ENCODE measurements around the gene GNAI2.
A peak's percentile ranks its signal among the peaks of the same experiment; 100 is the strongest.

The GNAI2 gene

GRCh38 chr3:50290161-50290641 is 54.2 kb downstream of the GNAI2 start:
- H3K4me3 ChIP-seq (ENCODE audit: control insufficient read depth, low read depth, low read length) = no peak overlapping the region
- TF ChIP-seq CTCF (IDR thresholded peaks at IDR 0.05; ENCODE audit: control insufficient read depth, insufficient read depth, low read depth, low read length, missing control alignments) = no peak
- DNase-seq (ENCODE audit: low read depth) = no peak

GRCh38 chr3:50292159-50293078 is 56.4 kb downstream of the GNAI2 start, which contains the start of gene IFRD2:
TSS of gene IFRD2 (minus strand) at chr3:50292429. CDS start at chr3:50292274, 155 bp downstream.
- H3K4me3 ChIP-seq (ENCODE audit: control insufficient read depth, low read depth, low read length) = peak within 1 kb of the TSS; percentile 68
- DNase-seq (ENCODE audit: low read depth) = peak; percentile 85
- no peak for TF ChIP-seq CTCF (IDR thresholded peaks at IDR 0.05; ENCODE audit: control insufficient read depth, insufficient read depth, low read depth, low read length, missing control alignments)

GRCh38 chr3:50293079-50293801 is 57.2 kb downstream of the GNAI2 start:
- H3K4me3 ChIP-seq (ENCODE audit: control insufficient read depth, low read depth, low read length) = no peak overlapping the region
- DNase-seq (ENCODE audit: low read depth) = no peak
- TF ChIP-seq CTCF (IDR thresholded peaks at IDR 0.05; ENCODE audit: control insufficient read depth, insufficient read depth, low read depth, low read length, missing control alignments) = no peak

- no peak for DNase-seq (ENCODE audit: low read depth)
- TF ChIP-seq CTCF (IDR thresholded peaks at IDR 0.05; ENCODE audit: control insufficient read depth, insufficient read depth, low read depth, low read length, missing control alignments) = no peak
- no peak overlapping the region for H3K4me3 ChIP-seq (ENCODE audit: control insufficient read depth, low read depth, low read length)
These were observed 58.1 kb downstream of the GNAI2 start for GRCh38 chr3:50294089-50294488.

- no peak overlapping the region for H3K4me3 ChIP-seq (ENCODE audit: control insufficient read depth, low read depth, low read length)
- no peak for DNase-seq (ENCODE audit: low read depth)
- TF ChIP-seq CTCF (IDR thresholded peaks at IDR 0.05; ENCODE audit: control insufficient read depth, insufficient read depth, low read depth, low read length, missing control alignments) = no peak
These were observed 58.7 kb downstream of the GNAI2 start for GRCh38 chr3:50294492-50295403.
